SK-N-SH treated with all-trans-retinoic acid at 6 μM for 48 hours (cell line): Measurements from ENCODE around the gene LRMDA.

Experiments used
- CSDC2 ChIP-seq: fragments of 250-450 bp; sonication (Bioruptor Pico); IDR thresholded peaks from 2 replicates; pipeline ENCODE4 v1.5.0; 2020; ENCODE audit warnings: mild to moderate bottlenecking, moderate library complexity
- ESRRG ChIP-seq: fragments of 250-450 bp; sonication (Bioruptor Pico); IDR thresholded peaks from 2 replicates; pipeline ENCODE4 v1.6.1; 2021; ENCODE audit warnings: mild to moderate bottlenecking
- OSR1 ChIP-seq: fragments of 250-450 bp; sonication (Bioruptor Pico); IDR thresholded peaks from 2 replicates; pipeline ENCODE4 v1.8.0; 2022; ENCODE audit warnings: moderate library complexity, mild to moderate bottlenecking, inconsistent platforms
- TCF4 ChIP-seq: fragments of 250-450 bp; sonication (Bioruptor Pico); IDR thresholded peaks from 2 replicates; pipeline ENCODE4 v1.8.0; 2021; ENCODE audit warnings: mild to moderate bottlenecking, moderate library complexity, borderline replicate concordance
- ZFP3 ChIP-seq: fragments of 250-450 bp; sonication (Bioruptor Pico); IDR thresholded peaks from 2 replicates; pipeline ENCODE4 v1.5.0; 2020; ENCODE audit warnings: mild to moderate bottlenecking, moderate library complexity

- TF ChIP-seq TCF4 (no peak), OSR1 (CRISPR knock-in tag) (no peak), CSDC2 (CRISPR knock-in tag) (no peak), ESRRG (CRISPR knock-in tag) (no peak), ZFP3 (CRISPR knock-in tag) (no peak)
Measured at GRCh38 chr10:75982611-75983369, 551.4 kb downstream of the LRMDA start.
